H1 (cell line): ENCODE measurements around the gene SPARCL1. TPM values are rescaled to one million over a fixed set of nuclear protein-coding genes. Genes with fewer than 3 reads are reported as not detected.
A peak's percentile ranks its signal among the peaks of the same experiment; 100 is the strongest.

Experiments
- CTCF ChIA-PET: fragments of 300-600 bp; sonication (Branson Sonifier 250); formaldehyde crosslinking; loops from one replicate; lab custom pipeline; 2021; ENCODE audit not compliant: partially characterized antibody; lab: Charles Lee
- POLR2A ChIA-PET: fragments of 300-600 bp; sonication (Branson Sonifier 250); formaldehyde crosslinking; loops from one replicate; lab custom pipeline; 2021; ENCODE audit warnings: inconsistent platforms; ENCODE audit not compliant: partially characterized antibody; lab: Charles Lee
- DNase-seq, 2 experiments: peaks; one replicate each; pipeline versions ENCODE4 v3.0.0 to v3.0.0-alpha.2; 2010 to 2022; ENCODE audit warnings: low spot score in 2 of 2, low read depth in 1 of 2, mixed read lengths in 1 of 2
- FAIRE-seq: peaks from 2 replicates; lab custom pipeline; 2011; peaks lifted over from hg19 to GRCh38; lab: Jason Lieb, UNC
- H2AFZ ChIP-seq: 2 replicates; pipeline ENCODE4 v1.8.1; 2012; ENCODE audit warnings: low read length, inconsistent platforms
- H2AK5ac ChIP-seq: 2 replicates; pipeline ENCODE4 v1.6.1; 2013; ENCODE audit warnings: low read depth, low read length
- H2BK120ac ChIP-seq: replicated peaks from 2 replicates; pipeline ENCODE3; 2013; ENCODE audit warnings: low read depth, low read length, inconsistent platforms
- H2BK12ac ChIP-seq: 2 replicates; pipeline ENCODE4 v1.6.1; 2013; ENCODE audit warnings: low read depth, low read length
- H2BK15ac ChIP-seq: 2 replicates; pipeline ENCODE4 v1.6.1; 2013; ENCODE audit warnings: low read length
- H2BK20ac ChIP-seq: 2 replicates; pipeline ENCODE4 v1.6.1; 2013; ENCODE audit warnings: low read length
- H2BK5ac ChIP-seq: 2 replicates; pipeline ENCODE4 v1.6.1; 2013; ENCODE audit warnings: low read depth, low read length
- H3K14ac ChIP-seq: 2 replicates; pipeline ENCODE4 v1.6.1; 2013; ENCODE audit warnings: inconsistent platforms; ENCODE audit not compliant: insufficient read length
- H3K18ac ChIP-seq: 2 replicates; pipeline ENCODE4 v1.6.1; 2013; ENCODE audit warnings: low read length; ENCODE audit errors: extremely low read depth
- H3K23ac ChIP-seq: 2 replicates; pipeline ENCODE4 v1.6.1; 2013; ENCODE audit warnings: inconsistent platforms; ENCODE audit not compliant: insufficient read length
- H3K23me2 ChIP-seq: 2 replicates; pipeline ENCODE4 v1.6.1; 2013; ENCODE audit warnings: low read depth, low read length
- H3K27ac ChIP-seq: 2 replicates; pipeline ENCODE4 v1.6.1; 2011; ENCODE audit warnings: low read depth, low read length, inconsistent platforms
- H3K27me3 ChIP-seq, 4 experiments: replicated peaks in 1 of 4; 1 replicate in 1 of 4; 2 replicates in 3 of 4; pipeline versions ENCODE4 v1.6.1 to v1.8.1; 2011 to 2013; ENCODE audit warnings: low read length in 3 of 4, mild to moderate bottlenecking in 3 of 4, inconsistent platforms in 2 of 4, mixed read lengths in 2 of 4, moderate library complexity in 1 of 4; ENCODE audit not compliant: control insufficient read depth in 3 of 4, insufficient read depth in 3 of 4; ENCODE audit errors: extremely low read depth in 1 of 4
- H3K36me3 ChIP-seq, 4 experiments: 2 replicates each; pipeline versions ENCODE4 v1.6.1 to v1.8.1; 2011 to 2013; ENCODE audit warnings: mild to moderate bottlenecking in 4 of 4, low read length in 3 of 4, moderate library complexity in 2 of 4, control low read depth in 1 of 4, inconsistent platforms in 1 of 4; ENCODE audit not compliant: insufficient read depth in 4 of 4, control insufficient read depth in 2 of 4
- H3K4ac ChIP-seq: replicated peaks from 2 replicates; pipeline ENCODE3; 2013; ENCODE audit warnings: low read length, low read depth, mixed read lengths, inconsistent platforms; ENCODE audit not compliant: insufficient read length
- H3K4me1 ChIP-seq, 4 experiments: replicated peaks in 1 of 4; 1 replicate in 1 of 4; 2 replicates in 3 of 4; pipeline versions ENCODE4 v1.6.1 to v1.8.1; 2011 to 2013; ENCODE audit warnings: low read length in 3 of 4, inconsistent platforms in 2 of 4, mixed read lengths in 1 of 4; ENCODE audit not compliant: insufficient read depth in 4 of 4, control insufficient read depth in 3 of 4
- H3K4me2 ChIP-seq, 2 experiments: 2 replicates each; pipeline versions ENCODE4 v1.6.1 to v1.8.1; 2011 to 2013; ENCODE audit warnings: low read depth in 2 of 2, low read length in 2 of 2, control low read depth in 1 of 2, inconsistent platforms in 1 of 2, mild to moderate bottlenecking in 1 of 2; ENCODE audit not compliant: insufficient read depth in 1 of 2
- H3K4me3 ChIP-seq, 4 experiments: fragments of 200-600, 300-600 bp in 1 of 4; sonication (generic), shearing (Covaris generic), sonication (Bioruptor Twin) in 1 of 4; 2 replicates each; pipeline versions ENCODE4 v1.5.1 to v1.8.1; 2011 to 2016; ENCODE audit warnings: low read length in 4 of 4, low read depth in 3 of 4, control low read depth in 2 of 4, inconsistent platforms in 2 of 4, mild to moderate bottlenecking in 2 of 4, mixed read lengths in 1 of 4, moderate library complexity in 1 of 4; ENCODE audit not compliant: insufficient read depth in 2 of 4; ENCODE audit errors: extremely low read depth in 1 of 4
- H3K56ac ChIP-seq: replicated peaks from 2 replicates; pipeline ENCODE3; 2013; ENCODE audit warnings: low read depth, mild to moderate bottlenecking, mixed read lengths, low read length, inconsistent platforms; ENCODE audit not compliant: insufficient read length
- H3K79me1 ChIP-seq: 2 replicates; pipeline ENCODE4 v1.6.1; 2013; ENCODE audit warnings: low read depth, low read length, control low read depth
- H3K79me2 ChIP-seq, 2 experiments: 2 replicates each; pipeline versions ENCODE4 v1.6.1 to v1.8.1; 2012 to 2013; ENCODE audit warnings: low read length in 2 of 2, mild to moderate bottlenecking in 2 of 2, inconsistent platforms in 1 of 2; ENCODE audit not compliant: insufficient read depth in 2 of 2, control insufficient read depth in 1 of 2
- H3K9ac ChIP-seq, 4 experiments: replicated peaks in 1 of 4; 1 replicate in 1 of 4; 2 replicates in 3 of 4; pipeline versions ENCODE4 v1.6.1 to v1.8.1; 2011 to 2013; ENCODE audit warnings: low read depth in 3 of 4, low read length in 3 of 4, control low read depth in 2 of 4, mild to moderate bottlenecking in 2 of 4, moderate library complexity in 2 of 4, inconsistent platforms in 1 of 4; ENCODE audit errors: extremely low read depth in 1 of 4
- H3K9me3 ChIP-seq, 2 experiments: 2 replicates each; pipeline versions ENCODE4 v1.6.1 to v1.8.1; 2012 to 2013; ENCODE audit warnings: mild to moderate bottlenecking in 2 of 2, moderate library complexity in 2 of 2, control low read depth in 1 of 2, inconsistent platforms in 1 of 2, low read depth in 1 of 2, low read length in 1 of 2, mixed read lengths in 1 of 2; ENCODE audit not compliant: insufficient read depth in 2 of 2
- H4K20me1 ChIP-seq, 2 experiments: replicated peaks in 1 of 2; 2 replicates each; pipeline versions ENCODE3 to v1.8.1; 2011 to 2013; ENCODE audit warnings: inconsistent platforms in 2 of 2, low read length in 2 of 2, mild to moderate bottlenecking in 1 of 2; ENCODE audit not compliant: insufficient read depth in 2 of 2, control insufficient read depth in 1 of 2
- H4K5ac ChIP-seq: 2 replicates; pipeline ENCODE4 v1.6.1; 2013; ENCODE audit warnings: low read length, low read depth, mixed read lengths, inconsistent platforms; ENCODE audit not compliant: insufficient read length
- H4K8ac ChIP-seq: 2 replicates; pipeline ENCODE4 v1.8.0; 2013; ENCODE audit warnings: mild to moderate bottlenecking, moderate library complexity, low read length, inconsistent platforms; ENCODE audit not compliant: insufficient read depth; ENCODE audit errors: extremely low read depth
- H4K91ac ChIP-seq: replicated peaks from 2 replicates; pipeline ENCODE3; 2013; ENCODE audit warnings: low read length, mixed read lengths, inconsistent platforms; ENCODE audit not compliant: insufficient read length
- BRCA1 ChIP-seq: IDR thresholded peaks from 2 replicates; pipeline ENCODE4 v1.6.1; 2012; ENCODE audit warnings: low read depth, low read length, improper control_type of control experiment
- CHD1 ChIP-seq: IDR thresholded peaks from 2 replicates; pipeline ENCODE4 v1.6.1; 2012; ENCODE audit warnings: low read depth, low read length, improper control_type of control experiment
- GABPA ChIP-seq: IDR thresholded peaks from 2 replicates; pipeline ENCODE4 v1.6.1; 2011; ENCODE audit warnings: mild to moderate bottlenecking, low read length, moderate library complexity, borderline replicate concordance; ENCODE audit not compliant: insufficient read depth
- JUND ChIP-seq: IDR thresholded peaks from 2 replicates; pipeline ENCODE4 v1.6.1; 2011; ENCODE audit warnings: mild to moderate bottlenecking, improper control_type of control experiment, low read length
- KDM5A ChIP-seq: fragments of 200-600 bp; IDR thresholded peaks from 2 replicates; pipeline ENCODE4 v1.7.1; 2012; ENCODE audit warnings: mild to moderate bottlenecking, low read length, inconsistent platforms, mixed read lengths
- PHF8 ChIP-seq: fragments of 200-600 bp; sonication (generic); conservative IDR thresholded peaks from 2 replicates; pipeline ENCODE4 v1.7.1; 2012; ENCODE audit warnings: low read depth, mild to moderate bottlenecking, inconsistent platforms, low read length, moderate library complexity
- RFX5 ChIP-seq: IDR thresholded peaks from 2 replicates; pipeline ENCODE4 v1.6.1; 2011; ENCODE audit warnings: low read depth, low read length, improper control_type of control experiment, borderline replicate concordance
- TBP ChIP-seq: IDR thresholded peaks from 2 replicates; pipeline ENCODE4 v1.6.1; 2011; ENCODE audit warnings: low read depth, low read length, improper control_type of control experiment
- YY1 ChIP-seq: IDR thresholded peaks from 2 replicates; pipeline ENCODE4 v1.6.1; 2011; ENCODE audit warnings: low read depth, mild to moderate bottlenecking, low read length
- WGBS, 2 experiments: shearing (Covaris generic) in 1 of 2; methylation state at CpG; one replicate each; pipeline versions ENCODE4 v1.1.6 to v1.1.7; 2013 to 2015; ENCODE audit warnings: low lambda C conversion rate in 2 of 2, mixed read lengths in 2 of 2, inconsistent platforms in 1 of 2, low coverage in 1 of 2, missing lambda C conversion rate in 1 of 2; ENCODE audit not compliant: insufficient replicate concordance in 2 of 2, insufficient coverage in 1 of 2, insufficient read length in 1 of 2; ENCODE audit errors: extremely low coverage in 1 of 2, missing lambda C conversion rate in 1 of 2; 5-methylcytosine and 5-hydroxymethylcytosine counted together
- polyA plus RNA-seq, 7 experiments: library from polyadenylated mRNA; depleted of rRNA in 3 of 7; stranded (reverse) in 5 of 7; unstranded in 2 of 7; fragments of >200 nt in 5 of 7; fragments of 200-250 nt in 2 of 7; gene quantifications; 1 replicate in 5 of 7; 2 replicates in 1 of 7; 4 replicates in 1 of 7; pipeline versions ENCODE4 v1.2.1 to v1.2.3, GENCODE V29; 2011 to 2013; ENCODE audit warnings: missing spikeins in 2 of 7, mixed read lengths in 2 of 7
- total RNA-seq: library from RNA; stranded (reverse); fragmentation: NEBNext Ultra II Directional; extraction: Animal tissue kit (Norgen Biotek cat#: 25700); gene quantifications from 2 replicates; pipeline ENCODE4 v1.2.1, GENCODE V29; 2021

The SPARCL1 gene
- total and polyA plus RNA-seq, 2 of the 8 experiments (the other 6 are each of a cell fraction or from before 2014, with no cell fraction given): 0.48 to 0.51 TPM

GRCh38 chr4:87560802-87561201, 31.6 kb upstream of the SPARCL1 start:
- H4K91ac ChIP-seq: no peak overlapping the region
- H3K79me1 ChIP-seq: no peaks in the 10 kb centered on the region
- H4K20me1 ChIP-seq: no peaks in the 10 kb centered on the region
- no peak overlapping the region for H3K4me2 ChIP-seq
- no peak overlapping the region for H3K18ac ChIP-seq
- H3K9ac ChIP-seq: no peak overlapping the region
- peak overlapping the region; percentile 53; the same call in 1 of the 2 replicates for H2BK12ac ChIP-seq
- no peak overlapping the region for H3K4me3 ChIP-seq
- H3K4me1 ChIP-seq: no peaks in the 10 kb centered on the region; a peak in 1 of 7 replicates
- POLR2A ChIA-PET: no interaction called here
- DNase-seq: no peak
- H3K23ac ChIP-seq: no peak overlapping the region
- H3K27me3 ChIP-seq: no peaks in the 10 kb centered on the region
- no peak overlapping the region for H3K27ac ChIP-seq
- H2AFZ ChIP-seq: no peak overlapping the region
- no peak overlapping the region for H4K8ac ChIP-seq
- H3K14ac ChIP-seq: no peak overlapping the region
- no peak overlapping the region for H2BK120ac ChIP-seq
- no peak for TF ChIP-seq KDM5A
- no peak for TF ChIP-seq GABPA
- no peak for TF ChIP-seq YY1
- TF ChIP-seq RFX5: no peak
- no peak for TF ChIP-seq TBP
- TF ChIP-seq JUND: no peak
- no peak for TF ChIP-seq BRCA1
- TF ChIP-seq CHD1: no peak
- TF ChIP-seq PHF8: no peak
- FAIRE-seq: no peak
- H3K9me3 ChIP-seq: no peaks in the 10 kb centered on the region
- no peak overlapping the region for H2BK20ac ChIP-seq
- H3K4ac ChIP-seq: no peak overlapping the region
- no peaks in the 10 kb centered on the region for H3K23me2 ChIP-seq
- H3K56ac ChIP-seq: no peak overlapping the region
- no peak overlapping the region for H2AK5ac ChIP-seq
- H3K79me2 ChIP-seq: no peaks in the 10 kb centered on the region
- H3K36me3 ChIP-seq: no peaks in the 10 kb centered on the region
- CTCF ChIA-PET: interaction anchor here (0.5 to 1.6 kb wide), 5 partner anchors 10 to 48 kb away, joined by 3 read pairs; no protein-coding TSS in a partner anchor
- H2BK15ac ChIP-seq: peak overlapping the region; percentile 31; the same call in 1 of the 2 replicates
- 0 out of 2 replicates have a peak overlapping the region, but pooled peaks have one; percentile 21 for H2BK5ac ChIP-seq
- WGBS, 2 experiments: 95% methylated on average over 2 of the region's 2 CpGs; no CpG with 5 or more reads in 1 of the 2 experiments
- H4K5ac ChIP-seq: no peak overlapping the region
